HG03565 (cell line): ENCODE measurements around the gene SKA2.
"Not testable (repeated sequence)": the region's sequence is repeated elsewhere in the genome, so short reads cannot be mapped to it uniquely, and the experiment has no call there.

Experiments
- ATAC-seq: cut with Tn5 transposase; IDR thresholded peaks from one replicate; pipeline ENCODE4 v1.9.1; 2021; ENCODE audit warnings: mild to moderate bottlenecking, moderate library complexity; ENCODE audit not compliant: unreplicated experiment

Gene SKA2

GRCh38 chr17:59152925-59153324 lies 2.1 kb downstream of the SKA2 start:
- no peak for ATAC-seq

DNA sequence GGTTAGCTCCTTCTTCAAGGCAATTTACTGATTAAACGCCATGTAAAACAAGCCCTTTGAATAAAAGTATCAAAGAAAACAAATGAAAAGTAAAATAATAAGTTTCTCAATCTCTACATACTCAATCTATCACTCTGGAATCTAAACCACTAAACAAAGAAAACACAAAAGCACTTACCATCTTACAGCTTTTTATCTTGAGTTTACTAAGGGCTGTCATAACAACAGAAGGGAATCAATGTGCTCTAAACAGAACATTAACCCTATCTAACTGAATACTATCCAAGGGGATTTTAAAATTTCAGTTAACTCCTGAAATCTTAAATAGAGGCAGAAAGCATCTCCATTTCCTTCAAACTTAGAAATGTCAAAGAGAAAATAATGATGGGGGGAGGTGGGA lies 3.4 kb downstream of the SKA2 start:
- no peak for ATAC-seq

DNA sequence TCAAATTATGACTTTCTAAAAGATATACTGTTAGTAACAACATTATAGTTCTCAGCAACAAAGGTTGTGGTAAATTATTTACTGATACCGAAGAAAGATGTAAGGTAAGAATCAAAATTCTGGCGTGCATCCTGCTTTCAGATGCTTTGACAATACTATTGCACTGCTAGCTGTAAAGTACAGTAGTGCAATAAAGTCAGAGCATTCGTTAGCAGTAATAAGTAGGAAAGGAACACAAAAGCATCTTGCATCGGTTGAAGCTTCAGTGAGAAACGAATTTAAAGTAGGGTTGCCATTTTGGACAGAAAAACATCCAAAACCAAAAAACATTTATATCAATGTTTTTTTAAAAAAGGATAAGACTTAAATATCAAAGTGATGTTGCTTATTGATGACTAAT lies 4.0 kb downstream of the SKA2 start:
- no peak for ATAC-seq

DNA sequence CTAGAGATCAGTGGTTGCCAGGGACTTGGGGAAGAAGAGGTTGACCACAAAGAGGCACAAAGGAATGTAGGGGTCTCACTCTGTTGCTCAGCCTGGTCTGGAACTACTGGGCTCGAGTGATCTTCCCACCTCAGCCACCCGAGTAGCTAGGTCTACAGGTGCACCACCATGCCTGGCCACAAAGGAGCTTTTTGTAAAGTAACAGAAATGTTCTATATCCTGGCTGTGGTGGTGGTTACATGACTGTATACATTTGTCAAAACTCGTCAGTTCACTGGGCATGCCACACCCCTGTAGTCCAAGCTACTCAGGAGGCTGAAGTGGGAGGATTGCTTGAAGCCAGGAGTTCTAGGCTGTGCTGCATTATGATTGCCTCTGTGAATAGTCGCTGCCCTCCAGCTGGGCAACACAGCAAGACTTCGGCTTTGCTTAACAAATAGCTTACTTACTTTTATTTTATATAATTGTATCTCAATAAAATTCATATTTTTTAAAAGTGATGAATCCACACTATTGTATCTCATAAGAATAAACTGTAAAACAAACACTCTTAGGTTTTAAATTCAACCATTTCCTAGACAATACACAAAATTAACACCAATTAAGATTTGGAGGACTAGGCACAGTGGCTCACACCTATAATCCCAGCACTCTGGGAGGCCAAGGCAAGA lies 5.0 kb downstream of the SKA2 start:
- no peak for ATAC-seq

GRCh38 chr17:59149051-59149450 lies 5.9 kb downstream of the SKA2 start:
- ATAC-seq: no peak

- no peak for ATAC-seq
These were observed 9.4 kb downstream of the SKA2 start for GRCh38 chr17:59145571-59146096.

DNA sequence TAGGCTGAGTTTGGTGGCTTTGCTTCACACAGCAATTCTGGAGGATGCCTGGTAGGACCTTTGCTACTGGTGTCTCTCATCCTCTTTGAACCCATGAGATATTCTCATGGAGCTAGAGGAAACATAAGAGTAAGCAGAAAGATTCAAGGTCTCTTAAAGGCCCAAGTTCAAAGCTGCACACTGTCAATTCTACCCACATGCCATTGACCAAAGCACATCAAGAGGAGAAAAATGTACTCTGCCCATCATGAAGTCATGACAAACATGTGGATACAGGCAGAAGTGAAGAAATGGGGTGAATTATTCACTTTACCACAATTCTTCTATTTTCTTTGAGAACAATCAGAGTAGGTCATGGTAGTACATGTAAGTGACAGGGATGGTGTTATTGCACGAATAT lies 13.1 kb downstream of the SKA2 start:
- no peak for ATAC-seq

DNA sequence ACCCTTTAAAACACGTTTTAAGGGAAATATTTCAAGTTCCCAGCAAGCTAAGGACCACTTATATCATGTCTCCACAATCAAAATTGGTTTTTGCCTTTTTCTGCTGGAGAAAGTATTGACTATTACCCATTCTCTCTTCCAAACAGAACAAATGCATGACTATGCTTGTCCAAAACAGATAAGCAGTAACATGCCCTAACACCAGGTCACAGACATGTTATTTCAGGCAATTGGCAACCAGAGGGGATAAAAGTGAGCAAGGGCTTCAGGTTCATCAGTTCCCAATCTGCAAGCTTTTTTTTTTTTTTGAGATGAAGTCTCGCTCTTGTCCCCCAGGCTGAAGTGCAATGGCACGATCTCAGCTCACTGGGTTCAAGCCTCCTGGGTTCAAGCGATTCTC lies 15.0 kb downstream of the SKA2 start:
- no peak for ATAC-seq

GRCh38 chr17:59138339-59138738 lies 16.6 kb downstream of the SKA2 start:
- ATAC-seq: not testable (repeated sequence)

- ATAC-seq: no peak
These were observed 23.9 kb downstream of the SKA2 start for GRCh38 chr17:59131131-59131530.

DNA sequence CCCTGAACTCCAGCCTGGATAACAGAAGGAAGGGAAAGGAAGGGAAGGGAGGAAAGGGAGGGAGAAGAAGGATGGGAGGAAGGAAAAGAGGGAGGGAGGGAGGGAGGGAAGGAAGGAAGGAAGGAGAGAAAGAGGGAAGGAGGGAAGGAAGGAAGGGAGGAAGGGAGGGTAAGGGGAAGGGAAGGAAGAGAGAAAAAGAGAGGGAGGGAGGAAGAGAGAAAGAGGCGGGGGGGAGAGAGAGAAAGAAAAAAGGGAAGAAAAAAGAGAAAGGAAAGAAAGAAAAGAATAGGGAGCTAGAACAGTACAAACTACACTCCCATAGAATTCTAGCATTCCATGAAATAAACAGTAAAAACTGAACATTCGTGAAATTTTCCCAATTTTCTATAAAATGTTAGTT lies 25.2 kb downstream of the SKA2 start:
- no peak for ATAC-seq

GRCh38 chr17:59126809-59127417 lies 28.1 kb downstream of the SKA2 start:
- ATAC-seq: no peak

GRCh38 chr17:59124665-59125064 lies 30.3 kb downstream of the SKA2 start:
- ATAC-seq: peak; percentile 45

DNA sequence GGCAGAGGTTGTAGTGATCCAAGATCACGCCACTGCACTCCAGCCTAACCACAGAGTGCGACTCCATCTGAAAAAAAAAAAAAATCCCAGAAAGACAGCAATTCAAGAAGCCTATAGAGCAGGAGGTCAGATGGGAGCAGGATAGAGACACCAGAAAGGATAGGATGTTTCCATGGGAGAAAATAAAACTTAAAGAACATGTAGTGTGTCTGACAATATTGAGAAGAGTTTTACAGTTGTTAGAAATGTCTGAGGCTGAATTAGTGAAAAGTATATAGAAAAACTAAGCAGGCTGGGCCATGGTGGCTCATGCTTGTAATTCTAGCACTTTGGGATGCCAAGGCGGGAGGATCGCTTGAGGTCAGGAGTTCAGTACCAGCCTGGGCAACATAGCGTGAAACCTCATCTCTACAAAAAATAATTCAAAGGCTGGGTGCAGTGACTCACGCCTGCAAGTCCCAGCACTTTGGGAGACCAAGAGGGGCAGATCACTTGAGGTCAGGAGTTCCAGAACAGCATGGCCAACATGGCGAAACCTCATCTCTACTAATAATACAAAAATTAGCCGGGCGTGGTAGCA lies 33.0 kb downstream of the SKA2 start:
- ATAC-seq: no peak

DNA sequence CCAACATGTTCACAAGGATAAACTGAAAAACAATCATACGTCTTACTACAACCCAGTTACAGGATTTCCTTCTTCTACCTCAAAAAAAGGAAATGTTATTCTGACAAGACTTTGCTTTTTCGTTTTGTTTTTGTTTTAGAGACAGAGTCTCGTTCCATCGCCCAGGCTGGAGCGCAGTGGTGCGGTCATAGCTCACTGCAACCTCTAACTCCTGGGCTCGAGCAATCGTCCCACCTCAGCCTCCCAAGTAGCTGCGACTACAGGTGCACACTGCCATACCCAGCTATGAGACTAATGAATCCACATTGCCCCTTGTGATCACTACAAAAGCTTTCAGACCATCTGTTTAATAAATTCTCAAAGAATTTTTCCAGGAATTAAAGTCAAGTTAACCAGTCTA lies 39.5 kb downstream of the SKA2 start:
- ATAC-seq: no peak

DNA sequence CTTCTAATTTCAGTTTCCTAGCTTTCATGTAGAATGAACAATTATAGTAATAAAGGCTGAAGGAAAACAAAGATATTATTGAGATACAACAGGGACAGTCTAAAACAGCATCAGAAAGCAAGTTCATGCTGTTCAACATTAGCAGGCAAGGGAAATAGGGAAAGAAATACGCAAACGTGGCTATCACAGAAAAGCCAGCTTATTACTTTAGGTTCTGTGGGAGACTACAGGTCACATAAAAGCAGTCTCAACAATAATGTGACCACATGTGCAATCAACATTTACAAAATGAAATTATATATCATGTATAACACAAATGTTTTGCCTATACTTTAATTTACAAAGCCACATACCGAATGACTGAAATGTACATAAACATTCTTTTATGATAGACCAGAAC lies 43.4 kb downstream of the SKA2 start:
- no peak for ATAC-seq

DNA sequence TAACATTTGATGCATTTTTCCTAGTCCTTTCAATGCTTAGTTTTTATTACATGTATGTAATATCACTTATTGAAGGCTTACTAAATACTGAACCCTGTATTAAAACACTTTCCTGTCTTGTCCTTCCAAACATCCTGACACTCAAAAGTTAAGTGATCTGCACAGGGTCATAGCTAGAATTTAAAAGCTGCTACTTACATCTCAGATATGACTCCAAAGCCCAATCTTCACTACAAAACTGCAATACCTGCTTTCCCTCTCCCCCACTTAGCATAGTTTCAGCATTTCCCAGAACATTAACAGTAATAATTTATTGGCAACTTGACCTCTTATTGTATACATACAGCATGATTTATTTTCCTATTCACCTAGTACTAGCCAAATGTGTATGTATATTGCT lies 44.0 kb downstream of the SKA2 start:
- ATAC-seq: no peak

GRCh38 chr17:59108400-59109102 lies 46.4 kb downstream of the SKA2 start:
- no peak for ATAC-seq

GRCh38 chr17:59107306-59107670 lies 47.7 kb downstream of the SKA2 start:
- no peak for ATAC-seq

- peak; percentile 95 for ATAC-seq
These were observed 48.3 kb downstream of the SKA2 start, which contains the start of gene TRIM37 for GRCh38 chr17:59106463-59107305. TSS of gene TRIM37 (minus strand) at chr17:59106880. CDS start at chr17:59106461, 419 bp downstream.
